PC-3 (cell line): ENCODE data around the gene PAQR5. TPM values are rescaled to one million over a fixed set of nuclear protein-coding genes. Genes with fewer than 3 reads are reported as not detected.

Source experiments
- ATAC-seq: fragments of 200-7000 bp; cut with Tn5 transposase; 2 replicates; pipeline ENCODE4 v1.9.1; 2020; ENCODE audit warnings: mild to moderate bottlenecking, moderate library complexity
- BruUV-seq: library from RNA; stranded (reverse); fragments of 400-500 nt; replicated peaks from 2 replicates; lab custom pipeline; 2021; lab: Mats Ljungman, UMichigan
- CTCF ChIA-PET: fragments of 300-600 bp; sonication (Branson Sonifier 250); formaldehyde crosslinking; loops from one replicate; lab custom pipeline; 2022; ENCODE audit warnings: antibody characterized with exemption; lab: Charles Lee
- POLR2A ChIA-PET: fragments of 300-600 bp; sonication (Branson Sonifier 250); formaldehyde crosslinking; loops from one replicate; lab custom pipeline; 2022; ENCODE audit warnings: antibody characterized with exemption; ENCODE audit not compliant: unreplicated experiment; lab: Charles Lee
- DNase-seq: peaks from one replicate; pipeline ENCODE4 v3.0.0-alpha.2; 2015
- H2AFZ ChIP-seq: fragments of 300-600 bp; sonication (generic); 2 replicates; pipeline ENCODE4 v1.6.0; 2016; ENCODE audit warnings: antibody characterized with exemption, low read length
- H3F3A ChIP-seq: fragments of 300-600 bp; sonication (generic); one replicate; pipeline ENCODE4 v1.6.0; 2017; ENCODE audit warnings: antibody characterized with exemption, low read length, control low read depth, mild to moderate bottlenecking; ENCODE audit not compliant: unreplicated experiment
- H3K27ac ChIP-seq: fragments of 300-600 bp; sonication (generic); 2 replicates; pipeline ENCODE4 v1.5.1; 2016; ENCODE audit warnings: mild to moderate bottlenecking, low read length
- H3K27me3 ChIP-seq: fragments of 300-600 bp; sonication (generic); 2 replicates; pipeline ENCODE4 v1.6.1; 2016; ENCODE audit warnings: low read length, mixed read lengths
- H3K36me3 ChIP-seq: fragments of 300-600 bp; sonication (generic); 2 replicates; pipeline ENCODE4 v1.6.1; 2016; ENCODE audit warnings: low read depth, mixed run types, low read length, mixed read lengths
- H3K4me1 ChIP-seq: fragments of 300-600 bp; sonication (generic); 2 replicates; pipeline ENCODE4 v1.5.1; 2016; ENCODE audit warnings: low read length; ENCODE audit not compliant: insufficient read depth
- H3K4me2 ChIP-seq: fragments of 300-600 bp; sonication (generic); 2 replicates; pipeline ENCODE4 v1.6.0; 2016; ENCODE audit warnings: low read length
- H3K4me3 ChIP-seq: fragments of 300-600 bp; sonication (generic); 2 replicates; pipeline ENCODE4 v1.5.1; 2016; ENCODE audit warnings: mild to moderate bottlenecking, low read length, mixed read lengths
- H3K79me2 ChIP-seq: fragments of 300-600 bp; sonication (generic); 2 replicates; pipeline ENCODE4 v1.6.1; 2017; ENCODE audit warnings: low read length, mixed read lengths
- H3K9ac ChIP-seq: fragments of 300-600 bp; sonication (generic); 2 replicates; pipeline ENCODE4 v1.6.0; 2016; ENCODE audit warnings: mild to moderate bottlenecking, low read length
- H3K9me2 ChIP-seq: fragments of 300-600 bp; sonication (generic); replicated peaks from 2 replicates; pipeline ENCODE4 v1.6.1; 2016; ENCODE audit warnings: mixed run types, low read length, mixed read lengths
- H3K9me3 ChIP-seq: fragments of 300-600 bp; sonication (generic); 2 replicates; pipeline ENCODE4 v1.6.1; 2016; ENCODE audit warnings: low read length, mixed read lengths
- H4K20me1 ChIP-seq: fragments of 300-600 bp; sonication (generic); 2 replicates; pipeline ENCODE4 v1.6.1; 2016; ENCODE audit warnings: low read length, mixed read lengths
- EZH2 ChIP-seq: fragments of 300-600 bp; sonication (generic); IDR thresholded peaks from one replicate; pipeline ENCODE4 v1.6.1; 2017; ENCODE audit warnings: antibody characterized with exemption, mild to moderate bottlenecking, low read length; ENCODE audit not compliant: unreplicated experiment
- EZH2phosphoT487 ChIP-seq: fragments of 300-600 bp; sonication (generic); IDR thresholded peaks from 2 replicates; pipeline ENCODE4 v1.6.1; 2018; ENCODE audit warnings: mild to moderate bottlenecking, antibody characterized with exemption, low read length, borderline replicate concordance
- intact Hi-C: fragments of 100-400 bp; cut with micrococcal nuclease; formaldehyde crosslinking; loops from 2 replicates; pipeline ENCODE4 v1.9.0; 2023
- total RNA-seq: library from RNA; depleted of rRNA; stranded (reverse); fragments of >200 nt; gene quantifications from 2 replicates; pipeline ENCODE4 v1.2.3, GENCODE V29; 2014
- TF ChIP-seq, protein P1 (sequence below): fragments of 300-600 bp; sonication (generic); conservative IDR thresholded peaks from 2 replicates; pipeline ENCODE4 v1.5.1; 2017; ENCODE audit warnings: antibody characterized with exemption, low read depth, mild to moderate bottlenecking, low read length

PAQR5 gene
- total RNA-seq, 1 experiment from 2014 or later, result 12.2 TPM

- ChIA-PET CTCF (no interaction called here), POLR2A (no interaction called here)
- no peak overlapping the region for H3K27ac ChIP-seq
- BruUV-seq, result no TSS peak
- H3K4me3 ChIP-seq, result no peak overlapping the region
- H3K27me3 ChIP-seq, result no peaks in the 10 kb centered on the region
- ATAC-seq, result no peak
- no peak overlapping the region for H3K4me2 ChIP-seq
- H3F3A ChIP-seq, result no peaks in the 10 kb centered on the region
- H4K20me1 ChIP-seq, result no peaks in the 10 kb centered on the region
- intact Hi-C loops, result no loop called here
- H3K9ac ChIP-seq, result no peak overlapping the region
- TF ChIP-seq, protein P1, sequence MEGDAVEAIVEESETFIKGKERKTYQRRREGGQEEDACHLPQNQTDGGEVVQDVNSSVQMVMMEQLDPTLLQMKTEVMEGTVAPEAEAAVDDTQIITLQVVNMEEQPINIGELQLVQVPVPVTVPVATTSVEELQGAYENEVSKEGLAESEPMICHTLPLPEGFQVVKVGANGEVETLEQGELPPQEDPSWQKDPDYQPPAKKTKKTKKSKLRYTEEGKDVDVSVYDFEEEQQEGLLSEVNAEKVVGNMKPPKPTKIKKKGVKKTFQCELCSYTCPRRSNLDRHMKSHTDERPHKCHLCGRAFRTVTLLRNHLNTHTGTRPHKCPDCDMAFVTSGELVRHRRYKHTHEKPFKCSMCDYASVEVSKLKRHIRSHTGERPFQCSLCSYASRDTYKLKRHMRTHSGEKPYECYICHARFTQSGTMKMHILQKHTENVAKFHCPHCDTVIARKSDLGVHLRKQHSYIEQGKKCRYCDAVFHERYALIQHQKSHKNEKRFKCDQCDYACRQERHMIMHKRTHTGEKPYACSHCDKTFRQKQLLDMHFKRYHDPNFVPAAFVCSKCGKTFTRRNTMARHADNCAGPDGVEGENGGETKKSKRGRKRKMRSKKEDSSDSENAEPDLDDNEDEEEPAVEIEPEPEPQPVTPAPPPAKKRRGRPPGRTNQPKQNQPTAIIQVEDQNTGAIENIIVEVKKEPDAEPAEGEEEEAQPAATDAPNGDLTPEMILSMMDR, result no peak
- TF ChIP-seq EZH2phosphoT487, result no peak
- no peak for TF ChIP-seq EZH2
- H2AFZ ChIP-seq, result no peak overlapping the region
- no peaks in the 10 kb centered on the region for H3K4me1 ChIP-seq
- DNase-seq, result no peak
- no peaks in the 10 kb centered on the region for H3K36me3 ChIP-seq
- no peaks in the 10 kb centered on the region for H3K9me2 ChIP-seq
- H3K9me3 ChIP-seq, result no peaks in the 10 kb centered on the region
- no peaks in the 10 kb centered on the region for H3K79me2 ChIP-seq
Observed at GRCh38 chr15:69357773-69358771, 59.4 kb downstream of the PAQR5 start.

DNA sequence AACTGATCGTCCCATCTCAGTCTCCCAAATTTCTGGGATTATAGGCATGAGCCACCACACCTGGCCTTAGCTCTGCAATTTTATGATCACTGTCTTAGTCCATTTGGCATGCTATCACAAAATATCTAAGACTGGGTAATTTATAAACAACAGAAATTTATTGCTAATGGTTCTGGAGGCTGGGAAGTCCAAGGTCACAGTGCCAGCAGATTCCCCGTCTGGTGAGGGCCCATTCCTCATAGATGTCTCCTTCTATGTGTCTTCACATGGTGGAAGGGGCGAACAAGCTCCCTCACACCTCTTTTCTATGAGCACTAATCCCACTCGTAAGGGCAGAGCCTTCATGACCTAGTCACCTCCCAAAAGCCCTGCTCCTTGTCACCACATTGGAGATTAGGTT lies 60.1 kb downstream of the PAQR5 start:
- H3K36me3 ChIP-seq, result no peaks in the 10 kb centered on the region
- TF ChIP-seq, protein P1, result no peak
- CTCF ChIA-PET, result no interaction called here
- no peaks in the 10 kb centered on the region for H3K27me3 ChIP-seq
- no peak overlapping the region for H2AFZ ChIP-seq
- H3K4me2 ChIP-seq, result no peak overlapping the region
- H3K27ac ChIP-seq, result no peak overlapping the region
- no TSS peak for BruUV-seq
- H3K9me3 ChIP-seq, result no peaks in the 10 kb centered on the region
- no peaks in the 10 kb centered on the region for H3F3A ChIP-seq
- H3K9me2 ChIP-seq, result no peaks in the 10 kb centered on the region
- no peak overlapping the region for H3K4me3 ChIP-seq
- H3K4me1 ChIP-seq, result no peaks in the 10 kb centered on the region
- no peak overlapping the region for H3K9ac ChIP-seq
- no peaks in the 10 kb centered on the region for H4K20me1 ChIP-seq
- intact Hi-C loops, result no loop called here
- no peak for DNase-seq
- no peak for ATAC-seq
- H3K79me2 ChIP-seq, result no peaks in the 10 kb centered on the region
- POLR2A ChIA-PET, result no interaction called here

DNA sequence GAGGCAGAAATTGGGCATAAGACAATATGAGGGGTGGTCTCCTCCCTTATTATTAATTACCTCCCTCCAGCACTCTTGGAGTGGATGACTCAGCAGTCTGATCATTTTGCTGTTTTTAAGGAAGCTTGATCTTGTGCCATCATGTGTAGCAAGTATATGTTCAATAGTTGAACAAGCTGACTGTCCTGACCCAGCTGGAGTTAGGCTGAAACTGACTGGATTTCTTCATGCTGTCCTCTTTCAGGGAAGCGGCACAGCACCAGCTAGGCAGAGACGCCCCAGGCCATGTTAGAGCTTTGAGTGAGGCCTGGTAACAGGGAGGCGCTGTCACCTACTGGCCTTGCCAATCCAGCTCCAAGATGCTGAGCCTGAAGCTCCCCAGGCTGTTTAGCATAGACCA lies 61.0 kb downstream of the PAQR5 start:
- ChIA-PET CTCF (no interaction called here), POLR2A (no interaction called here)
- H3F3A ChIP-seq, result no peaks in the 10 kb centered on the region
- TF ChIP-seq EZH2, result no peak
- H2AFZ ChIP-seq, result no peak overlapping the region
- no peaks in the 10 kb centered on the region for H4K20me1 ChIP-seq
- no peak overlapping the region for H3K4me2 ChIP-seq
- BruUV-seq, result no TSS peak
- DNase-seq (no peak), ATAC-seq (no peak)
- H3K27me3 ChIP-seq, result no peaks in the 10 kb centered on the region
- H3K4me1 ChIP-seq, result no peaks in the 10 kb centered on the region
- no peaks in the 10 kb centered on the region for H3K9me2 ChIP-seq
- no peaks in the 10 kb centered on the region for H3K9me3 ChIP-seq
- H3K36me3 ChIP-seq, result no peaks in the 10 kb centered on the region
- intact Hi-C loops, result no loop called here
- no peaks in the 10 kb centered on the region for H3K79me2 ChIP-seq
- H3K4me3 ChIP-seq, result no peak overlapping the region
- no peak overlapping the region for H3K9ac ChIP-seq
- H3K27ac ChIP-seq, result no peak overlapping the region
